K562 (cell line): Measurements from ENCODE around the gene POT1. TPM values are rescaled to one million over a fixed set of nuclear protein-coding genes. Genes with fewer than 3 reads are reported as not detected.

Experiments used
- ATAC-seq: fragments of 200-7000 bp; cut with Tn5 transposase; 3 replicates; pipeline ENCODE4 v1.9.1; 2020; ENCODE audit warnings: moderate library complexity
- BruUV-seq: library from RNA; stranded (reverse); fragments of 400-500 nt; replicated peaks from 2 replicates; lab custom pipeline; 2021; lab: Mats Ljungman, UMichigan
- CTCF ChIA-PET: fragments of 300-600 bp; formaldehyde crosslinking; extraction: SDS; loops from one replicate; lab custom pipeline; 2021; ENCODE audit warnings: low intra/inter-chr PET ratio; lab: Yijun Ruan, JAX
- POLR2A ChIA-PET: fragments of 300-600, 350-650 bp; sonication (Branson Sonifier 250); formaldehyde crosslinking; extraction: SDS; loops from one replicate; lab custom pipeline; 2021; ENCODE audit warnings: antibody characterized with exemption, inconsistent platforms; lab: Yijun Ruan, JAX
- DNase-seq, 4 experiments: peaks; one replicate each; pipeline versions ENCODE4 v3.0.0 to v3.0.0-alpha.2; 2011 to 2018; ENCODE audit warnings: low spot score in 3 of 4, mixed read lengths in 3 of 4; ENCODE audit errors: extremely low read depth in 1 of 4
- FAIRE-seq: peaks from 2 replicates; lab custom pipeline; 2011; peaks lifted over from hg19 to GRCh38; lab: Jason Lieb, UNC
- H2AFZ ChIP-seq: 2 replicates; pipeline ENCODE4 v1.6.0; 2011; ENCODE audit warnings: low read depth, low read length, control low read depth, inconsistent platforms
- H3K27ac ChIP-seq: fragments of 200-600 bp; 3 replicates; pipeline ENCODE4 v1.8.0; 2011; ENCODE audit warnings: low read depth, mild to moderate bottlenecking, control low read depth, inconsistent platforms, low read length, moderate library complexity, mixed read lengths; ENCODE audit errors: extremely low read depth
- H3K27me3 ChIP-seq, 2 experiments: fragments of 300-600 bp in 1 of 2; 2 replicates in 1 of 2; 3 replicates in 1 of 2; pipeline versions ENCODE4 v1.6.0 to v1.8.0; 2011; ENCODE audit warnings: inconsistent platforms in 2 of 2, low read length in 2 of 2, mild to moderate bottlenecking in 1 of 2, mixed read lengths in 1 of 2, moderate library complexity in 1 of 2; ENCODE audit not compliant: control insufficient read depth in 2 of 2, insufficient read depth in 2 of 2
- H3K36me3 ChIP-seq: fragments of 300-600 bp; 3 replicates; pipeline ENCODE4 v1.8.0; 2011; ENCODE audit warnings: mild to moderate bottlenecking, low read length, inconsistent platforms; ENCODE audit not compliant: control insufficient read depth, insufficient read depth
- H3K4me1 ChIP-seq, 2 experiments: fragments of 200-600 bp in 1 of 2; replicated peaks in 1 of 2; 2 replicates in 1 of 2; 3 replicates in 1 of 2; pipeline versions ENCODE4 v1.5.1 to v1.8.0; 2011; ENCODE audit warnings: inconsistent platforms in 2 of 2, low read length in 2 of 2, mild to moderate bottlenecking in 1 of 2, mixed read lengths in 1 of 2, moderate library complexity in 1 of 2; ENCODE audit not compliant: control insufficient read depth in 2 of 2, insufficient read depth in 2 of 2
- H3K4me2 ChIP-seq: 2 replicates; pipeline ENCODE4 v1.6.1; 2011; ENCODE audit warnings: low read length, control low read depth, inconsistent platforms, mixed read lengths; ENCODE audit not compliant: insufficient read depth
- H3K4me3 ChIP-seq: fragments of 200-600 bp; sonication (generic), shearing (Covaris generic); 2 replicates; pipeline ENCODE4 v1.5.1; 2016; ENCODE audit warnings: control low read depth, inconsistent platforms
- H3K79me2 ChIP-seq: fragments of 200-600 bp; 3 replicates; pipeline ENCODE4 v1.8.0; 2011; ENCODE audit warnings: low read length, inconsistent platforms; ENCODE audit not compliant: control insufficient read depth, insufficient read depth
- H3K9ac ChIP-seq, 2 experiments: 2 replicates each; pipeline versions ENCODE4 v1.6.0 to v1.6.1; 2011; ENCODE audit warnings: low read depth in 2 of 2, low read length in 2 of 2, control low read depth in 1 of 2, inconsistent platforms in 1 of 2, mild to moderate bottlenecking in 1 of 2, mixed read lengths in 1 of 2; ENCODE audit not compliant: insufficient read depth in 1 of 2
- H3K9me1 ChIP-seq: one replicate; pipeline ENCODE4 v1.6.0; 2011; ENCODE audit warnings: inconsistent platforms, mild to moderate bottlenecking, low read length, moderate library complexity; ENCODE audit not compliant: control insufficient read depth, insufficient read depth
- H3K9me3 ChIP-seq: replicated peaks from 2 replicates; pipeline ENCODE4 v1.5.1; 2011; ENCODE audit warnings: low read depth, low read length, inconsistent platforms; ENCODE audit not compliant: control insufficient read depth, insufficient read depth
- H4K20me1 ChIP-seq: replicated peaks from 2 replicates; pipeline ENCODE4 v1.6.1; 2011; ENCODE audit warnings: low read length, inconsistent platforms, mixed read lengths; ENCODE audit not compliant: control insufficient read depth, insufficient read depth
- ATF1 ChIP-seq, 2 experiments: fragments of 450-650 bp in 1 of 2; IDR thresholded peaks; 2 replicates each; pipeline ENCODE4 v1.6.1; 2016; ENCODE audit warnings: missing compliant biosample characterization in 1 of 2, missing genetic modification characterization in 1 of 2
- ATF3 ChIP-seq, 2 experiments: fragments of 450-650 bp in 1 of 2; sonication (generic) in 1 of 2; formaldehyde crosslinking in 1 of 2; IDR thresholded peaks in 1 of 2; conservative IDR thresholded peaks in 1 of 2; 2 replicates each; pipeline versions ENCODE4 v1.6.1 to v1.8.1; 2016 to 2023; ENCODE audit warnings: mild to moderate bottlenecking in 2 of 2, moderate library complexity in 2 of 2, inconsistent platforms in 1 of 2, missing genetic modification reagents in 1 of 2
- MAFF ChIP-seq: IDR thresholded peaks from 2 replicates; pipeline ENCODE4 v1.6.1; 2012; ENCODE audit warnings: low read length, improper control_type of control experiment
- NCOA2 ChIP-seq, 2 experiments: fragments of 450-650 bp; IDR thresholded peaks; 2 replicates each; pipeline ENCODE4 v1.6.1; 2018; ENCODE audit warnings: mild to moderate bottlenecking in 2 of 2, moderate library complexity in 1 of 2; ENCODE audit not compliant: partially characterized antibody in 2 of 2
- NFE2 ChIP-seq: IDR thresholded peaks from 2 replicates; pipeline ENCODE4 v1.6.1; 2014; ENCODE audit warnings: antibody characterized with exemption, low read depth
- NR2C2 ChIP-seq, 2 experiments: fragments of 200-800 bp in 1 of 2; sonication (Bioruptor generic) in 1 of 2; sonication (generic) in 1 of 2; formaldehyde crosslinking in 1 of 2; IDR thresholded peaks; 2 replicates each; pipeline versions ENCODE4 v1.6.1 to v1.8.0; 2016 to 2022; ENCODE audit warnings: mild to moderate bottlenecking in 1 of 2, missing compliant biosample characterization in 1 of 2, missing genetic modification characterization in 1 of 2, missing genetic modification reagents in 1 of 2
- RBM14 ChIP-seq: fragments of 200-400 bp; formaldehyde crosslinking; IDR thresholded peaks from 2 replicates; pipeline ENCODE4 v1.6.1; 2018; ENCODE audit warnings: low read depth, mild to moderate bottlenecking, low read length, moderate library complexity, borderline replicate concordance; ENCODE audit not compliant: insufficient read depth
- TCF3 ChIP-seq: sonication (generic); formaldehyde crosslinking; IDR thresholded peaks from 2 replicates; pipeline ENCODE4 v1.4.0; 2020; ENCODE audit warnings: mild to moderate bottlenecking, missing genetic modification reagents
- TCFL5 ChIP-seq: fragments of 250-450 bp; sonication (Bioruptor Pico); conservative IDR thresholded peaks from 2 replicates; pipeline ENCODE4 v1.6.1; 2021; ENCODE audit warnings: mild to moderate bottlenecking, moderate library complexity, matching md5 sums
- ZFPM2 ChIP-seq: fragments of 250-450 bp; sonication (Bioruptor Pico); IDR thresholded peaks from 2 replicates; pipeline ENCODE4 v1.5.1; 2022; ENCODE audit warnings: mild to moderate bottlenecking
- ZNF146 ChIP-seq: IDR thresholded peaks from one replicate; pipeline ENCODE4 v1.6.1; 2018; ENCODE audit warnings: missing compliant biosample characterization; ENCODE audit not compliant: unreplicated experiment
- ZNF41 ChIP-seq: fragments of 250-450 bp; sonication (Bioruptor Pico); conservative IDR thresholded peaks from 2 replicates; pipeline ENCODE4 v1.4.0; 2020; ENCODE audit warnings: mild to moderate bottlenecking
- ZNF561 ChIP-seq: fragments of 450-650 bp; formaldehyde crosslinking; conservative IDR thresholded peaks from 2 replicates; pipeline ENCODE4 v1.4.0; 2020; ENCODE audit warnings: mild to moderate bottlenecking, moderate library complexity
- ZNF592 ChIP-seq: fragments of 450-650 bp; IDR thresholded peaks from 2 replicates; pipeline ENCODE4 v1.6.1; 2017; ENCODE audit warnings: antibody characterized with exemption, mild to moderate bottlenecking
- in situ Hi-C: fragments of 300-500 bp; cut with MboI; formaldehyde crosslinking; loops from 4 replicates; pipeline ENCODE4 v1.15.0; 2018; ENCODE audit warnings: inconsistent platforms, mixed read lengths
- intact Hi-C: fragments of 100-400 bp; cut with micrococcal nuclease; formaldehyde crosslinking; loops from 2 replicates; pipeline ENCODE4 v1.14.2; 2022
- polyA plus RNA-seq, 8 experiments: library from polyadenylated mRNA; depleted of rRNA in 4 of 8; stranded (reverse) in 5 of 8; unstranded in 3 of 8; fragments of >200 nt; fragmentation: Nextera tagmentation in 2 of 8; fragmentation: Illumina TruSeq in 1 of 8; extraction: Ambion mirVana in 2 of 8; extraction: Trizol in 1 of 8; gene quantifications; 2 replicates each; pipeline versions ENCODE4 v1.2.1 to v1.2.3, GENCODE V29; 2011 to 2014; ENCODE audit warnings: inconsistent platforms in 1 of 8, missing spikeins in 1 of 8
- total RNA-seq, 7 experiments: library from RNA; depleted of rRNA in 6 of 7; stranded (reverse); fragments of >200 nt in 6 of 7; fragmentation: Illumina TruSeq in 2 of 7; extraction: Trizol in 2 of 7; gene quantifications; 2 replicates each; pipeline versions ENCODE4 v1.2.1 to v1.2.3, GENCODE V29; 2011 to 2021; ENCODE audit warnings: low replicate concordance in 1 of 7
- TF ChIP-seq, protein P1 (sequence below): fragments of 250-450 bp; sonication (Bioruptor Pico); IDR thresholded peaks from 2 replicates; pipeline ENCODE4 v1.8.0; 2021; ENCODE audit warnings: moderate library complexity, mild to moderate bottlenecking, inconsistent platforms
- TF ChIP-seq, protein P2 (sequence below), 2 experiments: fragments of 450-650 bp; conservative IDR thresholded peaks; 2 replicates each; pipeline ENCODE4 v1.6.1; 2017; ENCODE audit warnings: mild to moderate bottlenecking in 2 of 2, moderate library complexity in 2 of 2

The POT1 gene
- total and polyA plus RNA-seq, 9 of the 15 experiments (the other 6 are each of a cell fraction or from before 2014, with no cell fraction given) = 37.9 to 140 (median 63.6) TPM

DNA sequence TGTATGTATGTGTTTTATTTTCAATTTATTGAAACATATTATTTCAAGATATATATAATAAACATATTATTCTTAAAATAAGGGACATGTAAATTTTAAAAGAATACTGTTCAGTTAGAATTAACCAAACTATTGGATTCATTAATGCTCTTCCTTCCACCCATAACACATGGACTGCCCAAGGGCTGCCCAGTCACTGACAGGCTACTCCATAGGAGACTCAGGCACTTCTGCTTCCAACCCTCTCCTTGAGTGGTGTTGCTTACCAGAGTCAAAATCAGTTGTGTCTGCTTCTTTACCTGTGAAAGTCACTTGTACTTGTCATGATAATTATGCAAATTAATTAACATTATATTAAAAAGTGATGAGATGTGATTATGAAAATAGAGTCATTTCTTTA lies 154.2 kb downstream of the POT1 start:
- ChIA-PET CTCF (no interaction called here), POLR2A (no interaction called here)
- Histone ChIP-seq H3K9me3 (no peaks in the 10 kb centered on the region), H3K27ac (no peak overlapping the region), H4K20me1 (no peaks in the 10 kb centered on the region), H3K9me1 (no peaks in the 10 kb centered on the region), H3K27me3 (no peaks in the 10 kb centered on the region), H3K4me3 (no peak overlapping the region), H3K4me1 (no peaks in the 10 kb centered on the region), H3K4me2 (no peak overlapping the region), H3K36me3 (no peaks in the 10 kb centered on the region), H3K9ac (no peak overlapping the region), H3K79me2 (no peaks in the 10 kb centered on the region), H2AFZ (no peak overlapping the region)
- ATAC-seq = no peak
- no peak for DNase-seq
- intact Hi-C loops (no loop called here), in situ Hi-C loops (no loop called here)
- no TSS peak for BruUV-seq
- TF ChIP-seq ZNF41 (CRISPR knock-in tag) (no peak), NFE2 (no peak), ZNF592 (no peak), ZFPM2 (CRISPR knock-in tag) (no peak), ATF3 (IDR thresholded peaks at IDR 0.05) (no peak), ATF3 (CRISPR knock-in tag; conservative IDR thresholded peaks at IDR 0.05) (no peak), NCOA2 (IDR thresholded peaks at IDR 0.05; ENCODE audit: partially characterized antibody in 2 of 2) (no peak), RBM14 (no peak), ATF1 (CRISPR knock-in tag; IDR thresholded peaks at IDR 0.05) (no peak), ATF1 (tag; IDR thresholded peaks at IDR 0.05) (no peak), TCF3 (CRISPR knock-in tag) (no peak), ZNF561 (no peak), NR2C2 (CRISPR knock-in tag; IDR thresholded peaks at IDR 0.05) (no peak), NR2C2 (tag; IDR thresholded peaks at IDR 0.05) (no peak), ZNF146 (CRISPR knock-in tag) (no peak), TCFL5 (no peak), MAFF (no peak)
- TF ChIP-seq, protein P1, sequence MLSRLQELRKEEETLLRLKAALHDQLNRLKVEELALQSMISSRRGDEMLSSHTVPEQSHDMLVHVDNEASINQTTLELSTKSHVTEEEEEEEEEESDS (CRISPR knock-in tag) = no peak
- TF ChIP-seq, protein P2, sequence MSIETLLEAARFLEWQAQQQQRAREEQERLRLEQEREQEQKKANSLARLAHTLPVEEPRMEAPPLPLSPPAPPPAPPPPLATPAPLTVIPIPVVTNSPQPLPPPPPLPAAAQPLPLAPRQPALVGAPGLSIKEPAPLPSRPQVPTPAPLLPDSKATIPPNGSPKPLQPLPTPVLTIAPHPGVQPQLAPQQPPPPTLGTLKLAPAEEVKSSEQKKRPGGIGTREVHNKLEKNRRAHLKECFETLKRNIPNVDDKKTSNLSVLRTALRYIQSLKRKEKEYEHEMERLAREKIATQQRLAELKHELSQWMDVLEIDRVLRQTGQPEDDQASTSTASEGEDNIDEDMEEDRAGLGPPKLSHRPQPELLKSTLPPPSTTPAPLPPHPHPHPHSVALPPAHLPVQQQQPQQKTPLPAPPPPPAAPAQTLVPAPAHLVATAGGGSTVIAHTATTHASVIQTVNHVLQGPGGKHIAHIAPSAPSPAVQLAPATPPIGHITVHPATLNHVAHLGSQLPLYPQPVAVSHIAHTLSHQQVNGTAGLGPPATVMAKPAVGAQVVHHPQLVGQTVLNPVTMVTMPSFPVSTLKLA (conservative IDR thresholded peaks at IDR 0.05) = no peak
- FAIRE-seq = no peak
